NCI-H748 (cell line): ENCODE data around the gene FBXL5.
A peak's percentile ranks its signal among the peaks of the same experiment; 100 is the strongest.

Experiments used
- DNase-seq: peaks from one replicate; lab custom pipeline; 2025; ENCODE audit not compliant: unreplicated experiment; lab: John Stamatoyannopoulos, UW

FBXL5 gene

DNA sequence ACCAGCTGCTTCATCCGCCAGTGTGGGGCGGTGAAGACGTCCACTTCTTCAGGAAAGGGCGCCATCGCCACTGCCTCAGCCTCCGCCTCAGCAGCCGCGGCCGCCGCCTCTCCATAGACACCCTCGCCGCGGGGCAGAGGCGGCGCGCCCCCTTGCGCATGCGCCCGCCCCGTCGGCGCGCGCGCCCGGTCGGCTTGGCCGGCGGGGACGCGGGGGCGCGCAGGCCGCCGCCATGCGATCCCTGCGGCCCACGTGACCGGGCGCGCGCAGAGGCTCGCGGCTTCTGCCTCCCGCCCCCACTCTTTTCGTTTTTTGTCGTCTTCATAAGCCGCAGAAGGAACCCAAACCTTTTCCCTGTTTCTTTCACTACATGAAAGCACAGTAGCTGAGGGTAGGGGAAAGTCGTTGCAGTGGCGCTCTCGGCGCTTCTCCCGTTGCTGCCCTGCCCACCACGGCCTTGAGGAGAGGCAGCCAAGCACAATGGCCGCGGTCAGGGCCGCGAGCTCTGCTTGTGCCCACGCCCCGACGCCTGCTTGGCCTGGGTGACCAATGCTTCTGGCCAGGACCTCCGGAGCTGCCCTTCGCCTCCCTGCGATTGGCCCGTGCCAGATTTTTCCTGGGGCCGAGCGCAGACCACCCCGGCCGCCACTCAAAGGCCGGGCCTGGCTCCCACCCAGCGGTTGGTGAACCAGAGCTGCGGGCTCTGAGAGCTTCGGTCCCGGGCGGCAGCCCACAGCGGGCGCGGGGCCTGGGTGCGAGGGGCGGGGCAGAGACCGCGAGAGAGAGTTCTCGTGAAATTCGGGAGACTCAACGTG lies at the start of gene FBXL5:
FBXL5 (minus strand) TSS at position 135 of the 815 bp plus-strand sequence; CDS start at position 65, 70 bp downstream.
- peak; percentile 87 for DNase-seq

GRCh38 chr4:15704129-15704528 lies 49.0 kb upstream of the FBXL5 start:
- DNase-seq = no peak

DNA sequence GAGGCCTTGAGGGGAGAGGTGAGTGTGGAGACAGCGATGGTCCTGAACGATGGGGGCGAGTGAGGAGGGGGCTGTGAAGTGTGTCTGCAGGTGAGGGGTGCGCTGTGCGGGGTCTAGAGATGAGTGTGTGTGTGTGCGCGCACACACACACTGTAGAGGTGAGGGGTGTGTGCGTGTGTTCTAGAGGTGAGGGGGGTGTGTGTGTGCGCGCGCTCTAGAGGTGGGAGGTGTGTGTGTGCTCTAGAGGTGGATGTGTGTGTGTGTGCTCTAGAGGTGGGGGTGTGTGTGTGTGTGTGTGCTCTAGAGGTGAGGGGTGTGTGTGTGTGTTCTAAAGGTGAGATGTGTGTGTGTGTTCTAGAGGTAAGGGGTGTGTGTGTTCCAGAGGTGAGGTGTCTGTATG lies 48.3 kb upstream of the FBXL5 start:
- no peak for DNase-seq

- no peak for DNase-seq
These were observed 47.8 kb upstream of the FBXL5 start, which contains the start of gene BST1 for GRCh38 chr4:15702941-15703403. Gene BST1, plus strand, starts transcription at chr4:15703065. Its CDS starts 80 bp downstream, at chr4:15703145.

- no peak for DNase-seq
These were observed 41.7 kb upstream of the FBXL5 start for GRCh38 chr4:15696866-15697265.

DNA sequence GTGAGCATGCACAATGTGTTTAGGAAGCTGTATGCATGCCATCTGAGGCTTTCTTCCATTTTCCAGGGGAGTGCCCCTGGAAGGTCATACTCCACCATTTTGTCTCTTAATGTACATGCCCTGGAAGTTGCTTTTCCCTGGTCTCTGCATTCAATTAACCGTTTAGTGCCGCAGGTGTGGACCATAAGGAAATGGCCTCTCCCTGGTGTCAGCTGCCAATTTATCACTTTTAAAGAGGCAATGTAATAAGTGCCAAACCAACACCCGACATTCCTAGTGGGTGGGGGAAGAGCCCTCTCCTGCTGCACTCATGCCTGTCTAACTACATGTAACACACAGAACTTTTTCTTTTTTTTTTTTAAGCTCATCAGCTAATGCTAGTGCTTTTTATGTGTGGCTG lies 40.6 kb upstream of the FBXL5 start:
- DNase-seq = no peak

GRCh38 chr4:15695240-15695699 lies 40.1 kb upstream of the FBXL5 start:
- DNase-seq = no peak

DNA sequence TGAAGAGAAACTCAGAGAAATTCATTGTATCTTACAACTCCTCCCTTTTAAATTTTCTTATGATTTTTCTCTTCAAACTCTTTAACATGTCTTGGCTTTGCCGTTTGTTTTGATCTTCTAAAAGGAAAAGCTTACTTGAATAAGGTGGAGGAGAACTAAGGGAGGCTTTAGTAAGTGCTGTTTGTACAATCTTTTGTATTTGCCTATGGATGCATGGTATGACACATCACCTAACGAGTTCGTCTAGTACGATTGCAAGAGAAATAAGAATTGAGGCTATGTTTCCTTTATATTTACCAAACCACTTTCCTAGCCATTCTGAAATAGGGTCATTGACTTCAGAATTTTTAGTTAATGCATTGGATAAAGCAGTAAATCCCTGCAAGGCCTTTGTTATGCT lies 39.3 kb upstream of the FBXL5 start:
- no peak for DNase-seq

DNA sequence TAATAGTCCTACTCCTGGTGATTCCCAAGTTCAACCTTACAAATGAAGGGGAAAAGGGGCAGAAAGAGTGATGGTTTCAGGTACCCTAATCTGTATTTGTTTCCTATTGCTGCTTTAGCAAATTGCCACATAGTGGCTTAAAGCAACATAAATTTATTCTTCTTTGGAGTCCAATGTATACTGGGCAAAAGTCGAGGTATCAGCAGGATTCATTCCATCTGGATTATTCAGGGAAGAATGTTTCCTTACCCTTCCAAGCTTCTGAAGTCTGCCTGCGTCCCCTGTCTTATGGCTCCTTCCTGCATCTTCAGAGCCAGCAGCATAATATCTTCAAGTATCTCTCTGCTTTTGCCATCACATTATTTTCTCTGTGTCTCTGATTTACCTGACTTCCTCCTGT lies 37.4 kb upstream of the FBXL5 start:
- DNase-seq = no peak

DNA sequence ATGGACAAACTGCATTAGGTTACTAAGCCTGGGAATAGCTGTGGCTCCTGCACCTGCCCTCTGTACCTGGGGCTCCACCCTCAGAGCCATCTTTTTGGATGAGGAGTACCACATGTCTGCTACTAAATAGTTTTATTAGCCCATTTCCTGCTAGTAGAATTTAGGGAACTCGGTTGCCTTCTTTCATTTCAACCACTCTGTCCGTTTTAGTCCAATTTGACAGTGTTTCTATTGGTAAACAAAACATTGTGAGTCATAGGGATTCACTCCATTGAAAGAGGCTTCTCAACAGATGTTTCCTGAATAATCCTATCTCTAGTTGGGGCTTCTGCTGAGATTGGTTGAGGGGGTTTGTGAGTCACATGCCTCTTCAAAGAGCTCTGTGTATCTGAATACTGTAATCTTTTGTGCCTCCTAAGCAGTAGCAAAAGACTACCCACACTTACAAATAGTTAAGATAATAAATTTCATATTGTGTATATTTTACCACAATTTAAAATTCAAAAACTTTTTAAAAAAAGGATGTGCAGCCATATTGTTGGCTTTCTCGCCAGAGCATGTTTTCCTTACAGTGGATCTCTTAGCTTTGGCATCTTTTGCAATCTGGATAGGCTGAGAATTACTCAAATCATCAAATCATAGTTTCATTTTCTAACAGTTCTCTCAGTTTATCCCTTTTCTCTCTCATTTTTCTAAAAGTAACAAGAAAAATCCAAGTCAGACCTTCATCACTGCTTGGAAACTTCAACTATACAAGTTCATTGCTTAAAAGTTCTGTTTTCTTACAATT lies 36.4 kb upstream of the FBXL5 start:
- no peak for DNase-seq

- no peak for DNase-seq
These were observed 35.1 kb upstream of the FBXL5 start for GRCh38 chr4:15690020-15690809.

DNA sequence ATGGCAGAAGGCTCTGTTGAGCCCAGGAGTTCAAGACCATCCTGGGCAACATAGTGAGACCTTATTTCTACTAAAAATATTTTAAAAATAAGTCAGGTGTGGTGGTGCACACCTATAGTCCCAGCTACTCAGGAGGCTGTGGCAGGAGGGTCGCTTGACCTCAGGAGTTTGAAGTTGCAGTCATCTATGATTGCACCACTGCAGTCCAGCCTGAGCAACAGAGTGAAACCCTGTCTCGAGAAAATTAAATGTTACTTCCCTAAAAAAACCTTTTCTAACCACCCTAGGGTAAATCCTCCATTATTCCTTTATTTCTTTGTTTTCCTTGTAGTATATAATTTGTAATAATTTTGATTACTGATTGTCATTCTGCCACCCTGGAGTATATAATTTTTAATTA lies 34.4 kb upstream of the FBXL5 start:
- no peak for DNase-seq

GRCh38 chr4:15688051-15688450 lies 32.9 kb upstream of the FBXL5 start:
- no peak for DNase-seq

DNA sequence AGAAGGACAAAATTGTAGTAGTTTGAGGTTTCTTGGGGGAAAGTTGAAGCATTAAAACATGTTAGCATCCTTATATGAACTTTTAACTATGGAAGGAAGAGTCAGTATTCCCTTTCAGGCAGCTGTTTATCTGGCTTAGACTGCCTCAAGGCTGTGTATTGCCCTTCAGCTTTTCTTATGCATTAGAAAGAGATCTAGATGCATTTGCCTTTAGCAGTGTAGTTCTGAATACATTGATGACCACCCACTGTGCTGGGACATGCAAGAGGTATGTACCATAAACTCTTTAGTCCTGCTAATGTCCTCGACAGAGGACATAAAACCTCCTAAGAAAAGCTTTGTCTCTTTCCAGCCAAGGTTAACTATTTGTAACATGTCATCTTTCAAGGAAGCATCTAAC lies 29.3 kb upstream of the FBXL5 start:
- DNase-seq = no peak

DNA sequence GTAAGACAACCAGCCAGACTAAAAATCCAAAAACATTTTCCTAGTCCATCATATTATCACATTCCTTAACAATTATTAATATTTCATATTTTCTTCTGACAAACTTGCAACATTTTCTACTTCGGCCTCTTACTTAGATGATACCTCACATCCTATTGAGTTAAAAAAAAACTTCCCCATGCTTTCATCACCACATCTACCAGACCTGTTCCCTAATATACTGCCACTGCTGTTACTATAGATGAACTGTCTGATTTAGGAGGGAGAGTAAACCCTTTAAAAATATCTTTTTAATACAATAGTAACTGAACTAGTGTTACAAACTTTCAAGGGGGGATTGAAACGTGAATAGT lies 28.0 kb upstream of the FBXL5 start:
- no peak for DNase-seq

DNA sequence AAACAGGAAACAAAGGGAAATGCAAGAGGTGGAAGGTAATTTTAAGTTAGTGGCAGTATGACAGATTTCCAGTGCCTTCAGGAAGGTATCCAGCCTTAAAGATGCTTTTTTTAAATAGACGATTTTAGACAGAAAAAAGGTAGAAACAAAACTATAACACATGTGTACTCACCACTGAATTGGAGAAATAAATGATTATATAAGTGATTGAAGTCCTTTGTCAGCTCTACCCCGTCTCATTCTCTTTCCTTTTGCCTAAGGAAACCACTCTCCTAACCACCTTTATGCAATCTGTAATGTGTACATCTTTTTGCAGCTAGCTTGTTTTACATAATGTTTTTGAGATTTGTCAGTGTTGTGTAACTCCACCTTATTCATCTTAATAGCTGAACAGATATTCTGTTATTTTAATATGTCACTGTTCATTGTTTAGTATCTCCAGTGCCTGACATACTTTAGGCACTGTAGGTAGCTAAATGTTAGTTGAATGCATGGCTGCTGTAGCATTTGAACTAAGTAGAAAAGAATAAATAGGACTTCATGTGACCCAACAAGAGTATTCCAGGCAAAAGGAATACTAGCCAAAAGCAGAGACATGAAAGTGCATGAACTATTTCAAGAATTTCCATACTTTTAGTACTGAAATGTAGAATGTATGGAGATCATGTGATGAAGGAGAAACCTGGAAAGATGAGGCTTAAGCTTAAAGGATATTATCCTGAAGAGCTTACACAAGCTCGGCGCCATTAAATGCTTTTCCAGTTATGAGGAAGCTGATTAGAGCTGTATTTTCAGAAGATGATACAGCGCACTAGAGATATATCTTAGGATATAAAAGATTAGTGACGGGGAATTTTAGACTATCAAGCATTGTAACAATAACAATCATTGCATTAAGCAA lies 27.3 kb upstream of the FBXL5 start:
- no peak for DNase-seq

DNA sequence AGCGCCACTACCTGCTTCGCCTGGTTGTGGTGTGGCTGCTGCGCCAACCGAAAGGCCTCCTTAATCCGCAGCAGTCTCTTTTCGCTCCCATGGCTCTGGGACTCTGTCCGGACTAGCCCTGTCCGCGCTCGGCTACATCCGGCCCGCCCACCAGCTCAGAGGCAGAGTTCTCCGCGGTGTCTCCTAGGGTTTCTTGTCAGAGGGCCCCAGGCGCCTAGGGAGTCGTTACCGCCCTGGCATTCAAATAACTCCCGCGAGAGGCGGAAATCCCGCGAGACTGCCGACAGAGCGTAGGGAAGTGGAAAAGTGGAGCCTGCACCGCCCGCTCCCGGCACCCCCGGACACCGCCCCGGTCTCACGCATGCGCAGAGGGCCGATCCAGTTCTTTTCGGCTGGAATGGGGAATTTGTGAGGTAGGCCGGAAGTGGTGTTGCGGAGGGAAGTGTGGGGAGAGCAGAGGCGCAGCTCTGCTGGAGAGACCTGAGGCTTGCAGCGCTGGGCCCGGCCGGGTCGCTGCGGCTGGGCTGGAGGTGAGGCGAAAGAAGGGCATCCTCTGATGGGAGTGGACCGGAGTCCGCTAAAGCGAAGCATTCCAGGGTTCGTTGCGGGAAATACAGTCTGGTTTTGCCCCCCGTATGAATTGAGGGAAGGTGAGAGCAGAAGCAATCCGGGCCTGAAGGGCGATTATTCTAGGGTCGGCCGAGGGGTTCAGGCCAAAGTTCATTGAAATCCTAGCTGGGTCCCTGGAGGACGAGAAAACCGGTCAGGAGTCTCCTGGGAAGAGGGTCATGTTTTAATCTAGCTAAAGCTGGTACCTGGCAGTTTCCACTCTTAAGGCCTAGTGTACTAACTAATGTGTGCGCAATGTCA lies 26.4 kb upstream of the FBXL5 start, which contains the start of gene FAM200B:
FAM200B (plus strand) TSS at position 456 of the 870 bp plus-strand sequence. CDS start 5,151 bp downstream, outside the sequence.
- DNase-seq = peak; percentile 97

DNA sequence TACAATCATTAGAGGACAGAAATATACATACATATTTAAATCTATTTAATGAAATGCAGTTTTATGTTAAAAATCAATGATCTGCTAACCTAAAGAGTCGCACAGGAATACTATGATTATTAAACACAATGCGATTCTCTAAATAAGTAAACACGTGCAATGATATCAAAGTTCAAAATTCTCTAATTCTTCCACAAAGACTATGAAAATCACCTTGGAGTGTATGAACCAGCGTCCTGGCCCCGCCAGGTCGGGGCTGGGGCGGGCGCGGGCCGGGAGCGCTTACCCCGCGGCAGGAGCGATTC lies 25.9 kb upstream of the FBXL5 start:
- DNase-seq = no peak

DNA sequence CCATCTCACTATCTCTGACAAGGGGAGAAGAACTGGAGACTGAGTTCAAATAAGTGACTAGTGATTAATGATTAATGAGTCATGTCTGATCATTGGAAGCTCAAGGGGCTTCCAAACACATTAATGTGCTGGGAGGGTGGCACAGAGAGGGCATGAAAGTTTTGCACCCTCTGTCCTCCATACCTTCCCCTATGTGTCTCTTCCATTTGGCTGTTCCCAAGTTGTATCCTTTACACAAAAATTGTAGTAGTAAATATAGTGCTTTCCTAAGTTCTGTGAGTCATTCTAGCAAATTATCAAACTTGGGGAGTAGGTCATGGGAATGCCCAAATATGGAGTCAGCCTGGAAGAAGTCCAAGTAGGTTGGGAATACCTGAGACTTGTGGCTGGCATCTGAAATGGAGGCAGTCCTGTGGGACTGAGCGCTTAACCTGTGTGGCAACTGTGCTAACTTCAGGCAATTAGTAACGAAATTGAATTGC lies 22.4 kb upstream of the FBXL5 start:
- DNase-seq = no peak
